Heart left ventricle (tissue), 16 donors: ENCODE results near the gene WDR86. TPM values are rescaled to one million over a fixed set of nuclear protein-coding genes. Genes with fewer than 3 reads are reported as not detected.
A peak's percentile ranks its signal among the peaks of the same experiment; 100 is the strongest.

ENCODE experiments used
- ATAC-seq, 4 donors: fragments of 200-7000 bp; cut with Tn5 transposase; one replicate each; pipeline ENCODE4 v1.9.1; 2020 to 2022; ENCODE audit warnings: moderate library complexity in 4 of 4, mild to moderate bottlenecking in 3 of 4, moderate number of reproducible peaks in 1 of 4
- DNase-seq, 5 donors: peaks; one replicate each; pipeline ENCODE4 v3.0.0-alpha.2; 2020
- H3K27ac ChIP-seq, 12 donors: fragments of 200-600 bp; sonication (generic) in 4 of 12; one replicate each; pipeline versions ENCODE4 v1.5.0 to v1.8.0; 2016 to 2022; ENCODE audit warnings: mild to moderate bottlenecking in 2 of 12
- H3K27me3 ChIP-seq, 9 donors: fragments of 200-600 bp; sonication (generic) in 2 of 9; one replicate each; pipeline versions ENCODE4 v1.5.1 to v1.8.0; 2016 to 2022; ENCODE audit warnings: mild to moderate bottlenecking in 3 of 9
- H3K36me3 ChIP-seq, 9 donors: fragments of 200-600 bp; sonication (generic) in 2 of 9; one replicate each; pipeline versions ENCODE4 v1.5.0 to v1.8.0; 2018 to 2022; ENCODE audit warnings: mild to moderate bottlenecking in 2 of 9
- H3K4me1 ChIP-seq, 12 donors: fragments of 200-600 bp; sonication (generic) in 4 of 12; one replicate each; pipeline versions ENCODE4 v1.5.0 to v1.8.0; 2016 to 2022; ENCODE audit warnings: mild to moderate bottlenecking in 3 of 12
- H3K4me3 ChIP-seq, 12 donors: fragments of 200-600 bp; sonication (generic) in 4 of 12; one replicate each; pipeline versions ENCODE4 v1.5.0 to v1.8.0; 2017 to 2022; ENCODE audit warnings: mild to moderate bottlenecking in 9 of 12, moderate library complexity in 4 of 12
- H3K9me3 ChIP-seq, 12 donors: fragments of 200-600 bp; sonication (generic) in 4 of 12; one replicate each; pipeline versions ENCODE4 v1.5.0 to v1.8.0; 2016 to 2022; ENCODE audit warnings: mild to moderate bottlenecking in 1 of 12
- POLR2A ChIP-seq, 2 donors: fragments of 450-650 bp; IDR thresholded peaks; one replicate each; pipeline ENCODE4 v1.6.1; 2017; ENCODE audit warnings: antibody characterized with exemption in 2 of 2, mild to moderate bottlenecking in 2 of 2, moderate library complexity in 2 of 2
- WGBS, 4 donors: extraction: QIAGEN DNeasy Blood & Tissue Kit in 2 of 4; methylation state at CpG; one replicate each; pipeline versions ENCODE4 v1.1.5 to v1.1.7; 2013 to 2018; 5-methylcytosine and 5-hydroxymethylcytosine counted together
- intact Hi-C, 10 donors: fragments of 100-400 bp; cut with DNase I; formaldehyde crosslinking; loops; one replicate each; pipeline versions ENCODE4 v1.11.1 to v1.14.2; 2022
- polyA plus RNA-seq, 2 donors: library from polyadenylated mRNA; stranded (reverse); fragments of 200-250 nt; gene quantifications; one replicate each; pipeline ENCODE4 v1.2.3, GENCODE V29; 2013
- total RNA-seq, 9 donors: library from RNA; depleted of rRNA in 2 of 9; stranded (reverse); fragments of >200 nt in 2 of 9; fragmentation: NEBNext Ultra II Directional in 3 of 9; extraction: Animal tissue kit (Norgen Biotek cat#: 25700) in 3 of 9; gene quantifications; one replicate each; pipeline versions ENCODE4 v1.1.0 to v1.2.4, GENCODE V29; 2016 to 2023
- TF ChIP-seq, protein P1 (sequence below), 12 donors: fragments of 200-600 bp; sonication (generic) in 4 of 12; IDR thresholded peaks; one replicate each; pipeline versions ENCODE4 v1.5.0 to v1.8.0; 2018 to 2022; ENCODE audit warnings: antibody characterized with exemption in 12 of 12, mild to moderate bottlenecking in 5 of 12
- donor health status: ischemic (EF 13 %, LVEDD 7.1; RV severe dilation, severe dysfunction).
- donor health status: healthy with polysubstance abuse.
- donor health status: DM: no; HTN: yes; CAD: no.
- donor health status: DM: no; HTN: no; CAD: no.
- donor health status: ischemic (EF 25% LVEDD 6.9; RV normal size, moderate dysfunction).
- donor health status: ischemic (EF 25% LVEDD 5.7; RV mildly dilated, moderate dysfunction).
- donor health status: healthy.
- donor health status: DM: yes; HTN: yes; CAD: no.
- donor health status: ischemic (EF 35%, LVEDD 5.7; RV mildly dilated, moderate dysfunction).
- donor health status: nonischemic (EF 11% LVEDD 7.7; RV severe dilation, severe dysfunction).
- donor health status: DM: yes; HTN: yes; CAD: no.
- donor health status: PGD.
- donor health status: ischemic (EF 29% LVEDD 5.4; RV normal size, mild dysfunction).
- donor health status: nonischemic (EF 23%, LVEDD 6.1; RV moderate dilation, normal function).

WDR86 gene
- total and polyA plus RNA-seq, 11 donors: 0.37 to 1.7 (median 0.52) TPM; not detected in 5

DNA sequence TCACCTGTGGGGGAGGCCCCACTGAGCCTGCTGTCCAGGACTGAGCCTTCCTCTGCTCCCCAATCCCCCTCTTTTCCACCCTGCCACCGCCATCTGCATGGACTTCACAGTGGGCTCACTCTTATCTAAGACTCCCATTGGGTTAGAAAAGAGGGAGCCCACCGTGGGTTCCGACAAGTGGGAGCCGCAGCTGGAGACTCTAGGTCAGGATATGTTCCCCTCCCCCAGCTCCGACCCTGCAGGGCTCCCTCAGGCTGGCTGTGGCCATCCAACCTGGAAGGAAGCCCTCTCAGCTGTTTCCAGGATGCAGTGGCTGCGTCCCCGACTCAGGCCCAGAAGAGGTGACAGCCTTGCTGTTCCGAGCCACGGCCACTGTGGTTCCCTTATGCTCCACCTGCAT, 4.8 kb downstream of the WDR86 start:
- DNase-seq: no peak
- WGBS, 4 donors: 43 to 72% (median 69%) methylated on average over 9 of the region's 9 CpGs

DNA sequence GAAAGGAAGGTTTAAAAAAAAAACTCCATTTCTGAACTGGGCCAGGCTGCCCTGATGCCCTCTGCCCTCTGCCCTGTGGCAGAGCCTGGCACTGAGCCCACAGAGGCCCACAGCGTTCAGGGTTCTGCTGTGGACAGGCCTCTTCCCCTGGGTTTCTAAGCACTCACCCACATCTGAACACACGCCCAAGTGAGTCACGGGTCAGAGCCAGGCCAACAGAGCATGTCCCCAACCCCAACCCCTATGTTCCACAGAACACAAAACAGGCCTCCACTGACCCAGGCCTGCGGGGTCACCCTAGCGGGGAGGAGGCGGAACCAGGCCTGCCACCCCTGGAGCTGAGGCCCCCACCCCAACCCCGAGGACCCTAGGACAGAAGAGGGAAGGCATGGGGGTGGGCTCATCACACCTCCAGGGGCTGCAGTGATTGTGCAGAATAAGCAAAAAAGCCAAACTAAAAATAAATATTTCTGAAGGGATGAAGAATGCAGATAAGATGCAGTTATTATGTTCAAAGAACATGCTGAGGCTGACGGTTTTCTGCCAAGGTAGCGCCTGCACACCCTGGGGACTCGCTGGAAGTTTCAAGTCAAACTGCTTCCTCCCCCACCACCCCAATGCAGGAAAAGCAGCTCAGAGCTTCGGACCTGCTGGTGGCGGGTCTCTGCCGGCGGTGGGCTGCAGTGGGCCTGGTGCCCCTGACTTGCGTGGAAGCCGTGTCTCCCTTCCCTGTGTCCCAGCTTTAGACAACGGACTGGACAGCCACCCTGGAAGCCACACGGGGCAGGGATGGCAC, 5.4 kb downstream of the WDR86 start:
- peaks cover 0 to 28% (median 2%) of the 10 kb centered on the region in 12 donors for H3K4me1 ChIP-seq
- ATAC-seq: peak in 3 of 4 donors; percentile 11 to 63 (median 56)
- WGBS, 4 donors: 68 to 79% (median 72%) methylated on average over 18 of the region's 18 CpGs
- TF ChIP-seq, protein P1, sequence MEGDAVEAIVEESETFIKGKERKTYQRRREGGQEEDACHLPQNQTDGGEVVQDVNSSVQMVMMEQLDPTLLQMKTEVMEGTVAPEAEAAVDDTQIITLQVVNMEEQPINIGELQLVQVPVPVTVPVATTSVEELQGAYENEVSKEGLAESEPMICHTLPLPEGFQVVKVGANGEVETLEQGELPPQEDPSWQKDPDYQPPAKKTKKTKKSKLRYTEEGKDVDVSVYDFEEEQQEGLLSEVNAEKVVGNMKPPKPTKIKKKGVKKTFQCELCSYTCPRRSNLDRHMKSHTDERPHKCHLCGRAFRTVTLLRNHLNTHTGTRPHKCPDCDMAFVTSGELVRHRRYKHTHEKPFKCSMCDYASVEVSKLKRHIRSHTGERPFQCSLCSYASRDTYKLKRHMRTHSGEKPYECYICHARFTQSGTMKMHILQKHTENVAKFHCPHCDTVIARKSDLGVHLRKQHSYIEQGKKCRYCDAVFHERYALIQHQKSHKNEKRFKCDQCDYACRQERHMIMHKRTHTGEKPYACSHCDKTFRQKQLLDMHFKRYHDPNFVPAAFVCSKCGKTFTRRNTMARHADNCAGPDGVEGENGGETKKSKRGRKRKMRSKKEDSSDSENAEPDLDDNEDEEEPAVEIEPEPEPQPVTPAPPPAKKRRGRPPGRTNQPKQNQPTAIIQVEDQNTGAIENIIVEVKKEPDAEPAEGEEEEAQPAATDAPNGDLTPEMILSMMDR (IDR thresholded peaks at IDR 0.05): no peak
- no peak for TF ChIP-seq POLR2A (IDR thresholded peaks at IDR 0.05)
- no peak for DNase-seq
- peak overlapping the region in 1 of 12 donors; percentile 17 for H3K27ac ChIP-seq
- no peak overlapping the region for H3K4me3 ChIP-seq
- no peaks in the 10 kb centered on the region for H3K9me3 ChIP-seq
- no peaks in the 10 kb centered on the region for H3K36me3 ChIP-seq
- intact Hi-C loops: no loop called here
- peaks cover 4 to 30% (median 13%) of the 10 kb centered on the region in 9 donors for H3K27me3 ChIP-seq

More for the DNA sequence above, 4.8 kb downstream of the WDR86 start:
- ATAC-seq: no peak
- Histone ChIP-seq H3K4me1 (peaks cover 0 to 34% (median 9%) of the 10 kb centered on the region in 12 donors), H3K27me3 (peaks cover 10 to 36% (median 19%) of the 10 kb centered on the region in 9 donors), H3K9me3 (no peaks in the 10 kb centered on the region), H3K4me3 (no peak overlapping the region), H3K36me3 (no peaks in the 10 kb centered on the region), H3K27ac (peak overlapping the region in 1 of 12 donors; percentile 17)
- TF ChIP-seq POLR2A (IDR thresholded peaks at IDR 0.05): no peak
- TF ChIP-seq, protein P1 (IDR thresholded peaks at IDR 0.05): no peak
- intact Hi-C loops: no loop called here

DNA sequence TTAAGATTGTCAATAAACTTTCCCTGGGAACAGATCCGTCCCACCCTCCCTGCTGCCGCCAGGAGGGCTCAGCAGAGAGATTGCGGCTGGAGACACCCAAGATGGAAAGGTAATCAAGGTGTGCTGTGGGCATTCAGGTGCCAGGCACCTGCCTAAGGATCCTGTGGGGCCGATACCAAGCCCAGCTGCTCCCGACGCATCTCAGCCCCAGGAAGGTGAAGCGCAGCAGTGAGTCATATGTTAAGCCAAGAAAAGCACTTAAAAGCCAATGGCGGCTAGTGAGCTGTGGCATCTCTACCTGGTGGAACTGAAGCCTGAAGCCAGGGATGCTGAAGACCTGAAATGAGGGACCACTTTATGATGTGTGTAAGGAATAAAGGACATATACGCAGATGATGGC, 6.1 kb downstream of the WDR86 start:
- Histone ChIP-seq H3K4me3 (no peak overlapping the region), H3K36me3 (no peaks in the 10 kb centered on the region), H3K4me1 (peaks cover 0 to 21% (median 0%) of the 10 kb centered on the region in 12 donors), H3K27ac (no peak overlapping the region), H3K9me3 (no peaks in the 10 kb centered on the region), H3K27me3 (peaks cover 0 to 23% (median 6%) of the 10 kb centered on the region in 9 donors)
- no peak for DNase-seq
- 84 to 91% (median 88%) methylated on average over 9 of the region's 9 CpGs for WGBS, 4 donors
- intact Hi-C loops: no loop called here
- no peak for ATAC-seq
- TF ChIP-seq, protein P1 (IDR thresholded peaks at IDR 0.05): no peak
- TF ChIP-seq POLR2A (IDR thresholded peaks at IDR 0.05): no peak

DNA sequence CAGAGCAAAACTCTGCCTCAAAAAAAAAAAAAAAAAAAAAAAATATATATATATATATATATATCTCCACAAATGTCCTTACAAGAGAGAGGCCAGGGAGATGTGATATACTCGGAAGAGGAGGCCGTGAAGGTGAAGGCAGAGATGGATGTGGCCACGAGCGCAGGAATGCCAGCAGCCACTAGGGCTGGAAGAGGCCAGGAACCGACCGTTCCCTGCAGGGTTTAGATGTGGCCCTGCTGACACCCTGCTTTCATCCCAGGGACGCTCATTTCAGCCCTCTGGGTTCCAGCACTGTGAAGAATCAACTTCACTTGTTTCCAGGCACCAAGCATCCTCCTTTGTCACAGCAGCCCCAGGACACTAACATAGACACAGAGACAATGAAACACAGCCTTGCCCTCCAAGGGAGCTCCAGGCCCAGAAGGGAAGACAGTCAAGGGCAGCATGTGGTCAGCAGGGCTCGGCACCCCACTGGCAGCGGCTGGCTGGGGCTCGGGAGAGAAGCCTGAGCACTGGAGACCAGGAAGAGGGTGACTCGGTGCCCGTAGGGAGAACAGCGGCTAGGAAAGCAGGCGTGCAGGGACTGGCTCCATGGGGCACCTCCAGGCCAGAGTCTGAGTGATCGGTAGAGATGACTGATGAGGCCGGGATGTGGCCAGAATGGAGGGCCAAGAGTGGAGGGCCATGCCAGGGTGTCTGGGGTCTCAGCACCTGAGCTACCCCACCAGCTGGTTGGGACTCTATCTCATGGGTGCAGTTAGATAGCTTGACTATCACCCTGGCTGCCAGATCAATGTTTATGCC, 7.6 kb downstream of the WDR86 start:
- no peak overlapping the region for H3K27ac ChIP-seq
- peaks cover 0 to 9% (median 0%) of the 10 kb centered on the region in 9 donors for H3K27me3 ChIP-seq
- no peak for DNase-seq
- no peaks in the 10 kb centered on the region for H3K9me3 ChIP-seq
- no peak for TF ChIP-seq POLR2A (IDR thresholded peaks at IDR 0.05)
- TF ChIP-seq, protein P1 (IDR thresholded peaks at IDR 0.05): no peak
- intact Hi-C loops: no loop called here
- no peak for ATAC-seq
- 92 to 96% (median 95%) methylated on average over 16 of the region's 16 CpGs for WGBS, 4 donors
- peaks cover 0 to 18% (median 0%) of the 10 kb centered on the region in 12 donors for H3K4me1 ChIP-seq
- no peak overlapping the region for H3K4me3 ChIP-seq
- H3K36me3 ChIP-seq: no peaks in the 10 kb centered on the region
